ENCODE data around the gene RNF150. TPM values are rescaled to one million over a fixed set of nuclear protein-coding genes. Genes with fewer than 3 reads are reported as not detected.

RNF150 gene
- total and polyA plus RNA-seq, 2 of the 4 experiments (the other 2 are of a cell fraction), result 6.2 to 18.1 TPM

DNA sequence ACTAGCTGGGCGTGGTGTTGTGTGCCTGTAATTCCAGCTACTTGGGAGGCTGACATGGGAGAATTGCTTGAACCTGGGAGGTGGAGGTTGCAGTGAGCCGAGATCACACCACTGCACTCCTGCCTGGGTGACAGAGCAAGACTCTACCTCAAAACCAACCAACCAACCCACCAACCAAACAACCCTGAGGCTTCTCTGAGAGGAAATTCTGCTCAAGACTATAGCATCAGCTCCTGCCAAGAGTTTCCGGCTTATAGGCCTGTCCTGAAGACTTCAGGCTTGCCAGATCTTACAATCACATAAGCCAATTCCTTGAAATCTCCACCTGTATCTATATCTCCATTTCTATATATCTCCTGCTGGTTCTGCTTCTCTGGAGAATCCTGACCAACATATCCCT lies 203.3 kb downstream of the RNF150 start:
- Histone ChIP-seq H3K23ac (ENCODE audit: low read depth, low read length) (no peak overlapping the region), H3K9me1 (ENCODE audit: insufficient read depth, low read length) (no peaks in the 10 kb centered on the region; the same call in 1 of the 2 replicates), H3K36me3 (ENCODE audit: control insufficient read depth, insufficient read depth, low read length) (no peaks in the 10 kb centered on the region), H3K4me1 (ENCODE audit: control insufficient read depth, insufficient read depth, low read length) (no peaks in the 10 kb centered on the region), H3K4me3 (ENCODE audit: insufficient read depth, low read depth, low read length) (no peak overlapping the region), H2AK9ac (replicated peaks; ENCODE audit: low read depth, low read length, poor library complexity) (no peak overlapping the region), H4K8ac (ENCODE audit: low read depth in 2 of 2, low read length in 2 of 2) (no peak overlapping the region), H2AK5ac (ENCODE audit: low read depth, low read length) (no peak overlapping the region), H3K27ac (ENCODE audit: insufficient read depth, low read length) (no peak overlapping the region), H3K4ac (ENCODE audit: low read depth, low read length) (no peak overlapping the region), H4K5ac (ENCODE audit: low read depth, low read length) (no peak overlapping the region), H3K9ac (ENCODE audit: low read depth, low read length) (no peak overlapping the region), H3K56ac (ENCODE audit: extremely low read depth, insufficient read depth, low read length) (no peak overlapping the region), H3K27me3 (ENCODE audit: control insufficient read depth, insufficient read depth, low read length) (no peaks in the 10 kb centered on the region), H2BK20ac (ENCODE audit: low read depth, low read length) (no peak overlapping the region), H3K14ac (replicated peaks; ENCODE audit: low read depth, low read length) (no peak overlapping the region), H3K79me1 (ENCODE audit: low read depth in 1 of 2, low read length in 2 of 2) (no peaks in the 10 kb centered on the region), H3K9me3 (ENCODE audit: control insufficient read depth, insufficient read depth, low read length) (no peaks in the 10 kb centered on the region), H2BK5ac (ENCODE audit: low read depth, low read length, poor library complexity, severe bottlenecking) (no peak overlapping the region), H2AFZ (replicated peaks; ENCODE audit: low read length, poor library complexity) (no peak overlapping the region), H4K20me1 (ENCODE audit: insufficient read depth, low read length) (no peaks in the 10 kb centered on the region), H4K91ac (ENCODE audit: insufficient read depth, low read depth, low read length) (no peak overlapping the region), H2BK120ac (ENCODE audit: low read depth, low read length) (no peak overlapping the region), H3K18ac (ENCODE audit: low read depth, low read length) (no peak overlapping the region), H3K4me2 (ENCODE audit: low read depth, low read length) (no peak overlapping the region), H2BK15ac (ENCODE audit: low read depth, low read length) (no peak overlapping the region)
- WGBS, 2 experiments (ENCODE audit: extremely low coverage in 2 of 2, insufficient read length in 1 of 2), result 100% methylated on average over 1 of the region's 3 CpGs; no CpG with 5 or more reads in 1 of the 2 experiments
- intact Hi-C loops (cut with micrococcal nuclease), result no loop called here
- no TSS peak for BruUV-seq (replicated peaks)
- DNase-seq (no peak), ATAC-seq (ENCODE audit: low read depth) (no peak)
- dilution Hi-C loops (cut with HindIII; ENCODE audit: low sequenced_read_pairs, unreplicated experiment), result no loop called here
- TF ChIP-seq FOS (IDR thresholded peaks at IDR 0.05; ENCODE audit: low read depth, low read length) (no peak), POLR2A (IDR thresholded peaks at IDR 0.05; ENCODE audit: low read depth, low read length) (no peak), MAZ (IDR thresholded peaks at IDR 0.05; ENCODE audit: borderline replicate concordance, low read depth, low read length) (no peak)
- in situ Hi-C loops (cut with MboI; ENCODE audit: low sequenced_read_pairs), result no loop called here
- POLR2A ChIA-PET (ENCODE audit: unreplicated experiment), result no interaction called here
- CTCF ChIA-PET, result no interaction called here
